Activated CD4-positive, alpha-beta T cell treated with anti-CD3 and anti-CD28 coated beads for 36 hours (primary cell): ENCODE measurements around the gene GHR. TPM values are rescaled to one million over a fixed set of nuclear protein-coding genes. Genes with fewer than 3 reads are reported as not detected.

Experiments used
- ATAC-seq: fragments of 200-7000 bp; cut with Tn5 transposase; one replicate; pipeline ENCODE4 v1.10.0; 2021; ENCODE audit warnings: mild to moderate bottlenecking, moderate library complexity
- CTCF ChIA-PET: fragments of 350-600 bp; sonication (Branson Sonifier 250); formaldehyde crosslinking; loops from one replicate; lab custom pipeline; 2021; ENCODE audit warnings: antibody characterized with exemption; lab: Charles Lee
- POLR2A ChIA-PET: fragments of 350-600 bp; sonication (Branson Sonifier 250); formaldehyde crosslinking; loops from one replicate; lab custom pipeline; 2021; ENCODE audit warnings: antibody characterized with exemption, inconsistent platforms; lab: Charles Lee
- DNase-seq: peaks from one replicate; pipeline ENCODE4 v3.0.0-alpha.2; 2020
- H3K27ac Mint-ChIP-seq: one replicate; pipeline ENCODE4 v1.8.0; 2021; ENCODE audit warnings: mixed read lengths
- H3K27me3 Mint-ChIP-seq: one replicate; pipeline ENCODE4 v1.8.0; 2021; ENCODE audit warnings: mixed read lengths
- H3K36me3 Mint-ChIP-seq: one replicate; pipeline ENCODE4 v1.8.0; 2021; ENCODE audit warnings: low read depth, mixed read lengths
- H3K4me1 Mint-ChIP-seq: one replicate; pipeline ENCODE4 v1.8.0; 2021; ENCODE audit warnings: mixed read lengths
- H3K4me3 Mint-ChIP-seq: one replicate; pipeline ENCODE4 v1.8.0; 2021; ENCODE audit warnings: mild to moderate bottlenecking, moderate library complexity, mixed read lengths
- H3K9me3 Mint-ChIP-seq: one replicate; pipeline ENCODE4 v1.8.0; 2021; ENCODE audit warnings: low read depth, mixed read lengths
- intact Hi-C, 2 experiments: fragments of 100-400 bp; cut with DNase I in 1 of 2; cut with micrococcal nuclease in 1 of 2; formaldehyde crosslinking; loops; one replicate each; pipeline versions ENCODE4 v1.14.2 to v1.15.1; 2022 to 2024; cut with DNase I, micrococcal nuclease
- total RNA-seq, 2 experiments: library from RNA; stranded (reverse); gene quantifications; one replicate each; pipeline ENCODE4 v1.2.3, GENCODE V29; 2021

GHR gene
- total RNA-seq, 2 experiments from 2014 or later: not detected

- intact Hi-C loops: no loop called here
- POLR2A ChIA-PET: interaction anchor here (0.6 kb wide), 1 partner anchor 550 kb away, joined by 5 read pairs; no protein-coding TSS in a partner anchor
Observed at GRCh38 chr5:42606464-42606869, 183.2 kb downstream of the GHR start.

GRCh38 chr5:42611437-42611836, 188.2 kb downstream of the GHR start:
- H3K27ac Mint-ChIP-seq: no peak overlapping the region
- H3K36me3 Mint-ChIP-seq: no peaks in the 10 kb centered on the region
- H3K4me1 Mint-ChIP-seq: no peaks in the 10 kb centered on the region
- POLR2A ChIA-PET: no interaction called here
- intact Hi-C loops: no loop called here
- no peaks in the 10 kb centered on the region for H3K9me3 Mint-ChIP-seq
- no peak overlapping the region for H3K4me3 Mint-ChIP-seq
- DNase-seq (no peak), ATAC-seq (no peak)
- CTCF ChIA-PET: no interaction called here
- peaks cover 21% of the 10 kb centered on the region for H3K27me3 Mint-ChIP-seq

More at GRCh38 chr5:42606464-42606869, 183.2 kb downstream of the GHR start:
- Mint-ChIP-seq H3K4me1 (no peaks in the 10 kb centered on the region), H3K27ac (no peak overlapping the region), H3K4me3 (no peak overlapping the region), H3K27me3 (peaks cover 20% of the 10 kb centered on the region), H3K9me3 (no peaks in the 10 kb centered on the region), H3K36me3 (no peaks in the 10 kb centered on the region)
- CTCF ChIA-PET: interaction anchor here (0.8 to 1.0 kb wide), 2 partner anchors 17 to 188 kb away, joined by 3 to 4 read pairs; no protein-coding TSS in a partner anchor
- ATAC-seq: no peak
- DNase-seq: no peak

GRCh38 chr5:42612750-42613366, 189.6 kb downstream of the GHR start:
- ChIA-PET POLR2A (no interaction called here), CTCF (no interaction called here)
- Mint-ChIP-seq H3K4me1 (no peaks in the 10 kb centered on the region), H3K27me3 (peaks cover 21% of the 10 kb centered on the region), H3K9me3 (no peaks in the 10 kb centered on the region), H3K27ac (no peak overlapping the region), H3K36me3 (no peaks in the 10 kb centered on the region), H3K4me3 (no peak overlapping the region)
- DNase-seq (no peak), ATAC-seq (no peak)
- intact Hi-C loops: no loop called here

GRCh38 chr5:42614509-42614908, 191.3 kb downstream of the GHR start:
- Mint-ChIP-seq H3K4me3 (no peak overlapping the region), H3K27me3 (peaks cover 21% of the 10 kb centered on the region), H3K9me3 (no peaks in the 10 kb centered on the region), H3K36me3 (no peaks in the 10 kb centered on the region), H3K27ac (no peak overlapping the region), H3K4me1 (no peaks in the 10 kb centered on the region)
- ChIA-PET POLR2A (no interaction called here), CTCF (no interaction called here)
- intact Hi-C loops: no loop called here
- DNase-seq (no peak), ATAC-seq (no peak)

GRCh38 chr5:42620579-42621216, 197.5 kb downstream of the GHR start:
- no peaks in the 10 kb centered on the region for H3K9me3 Mint-ChIP-seq
- ChIA-PET POLR2A (interaction anchor here (0.6 kb wide), 1 partner anchor 53 kb away, joined by 4 read pairs; no protein-coding TSS in a partner anchor), CTCF (no interaction called here)
- intact Hi-C loops: no loop called here
- H3K4me1 Mint-ChIP-seq: no peaks in the 10 kb centered on the region
- H3K27ac Mint-ChIP-seq: no peak overlapping the region
- DNase-seq: no peak
- H3K4me3 Mint-ChIP-seq: no peak overlapping the region
- H3K36me3 Mint-ChIP-seq: no peaks in the 10 kb centered on the region
- no peak for ATAC-seq
- peaks cover 17% of the 10 kb centered on the region for H3K27me3 Mint-ChIP-seq

GRCh38 chr5:42621242-42621641, 198.0 kb downstream of the GHR start:
- H3K4me1 Mint-ChIP-seq: no peaks in the 10 kb centered on the region
- intact Hi-C loops: no loop called here
- no peak overlapping the region for H3K4me3 Mint-ChIP-seq
- DNase-seq (no peak), ATAC-seq (no peak)
- H3K27me3 Mint-ChIP-seq: peaks cover 13% of the 10 kb centered on the region
- ChIA-PET CTCF (no interaction called here), POLR2A (interaction anchor here (0.6 kb wide), 1 partner anchor 52 kb away, joined by 4 read pairs; no protein-coding TSS in a partner anchor)
- no peaks in the 10 kb centered on the region for H3K36me3 Mint-ChIP-seq
- H3K27ac Mint-ChIP-seq: no peak overlapping the region
- no peaks in the 10 kb centered on the region for H3K9me3 Mint-ChIP-seq

- Mint-ChIP-seq H3K27me3 (peaks cover 10% of the 10 kb centered on the region), H3K4me3 (no peak overlapping the region), H3K9me3 (no peaks in the 10 kb centered on the region), H3K36me3 (no peaks in the 10 kb centered on the region), H3K4me1 (no peaks in the 10 kb centered on the region), H3K27ac (no peak overlapping the region)
- ATAC-seq (no peak), DNase-seq (no peak)
- ChIA-PET CTCF (interaction anchor here (0.7 kb wide), 1 partner anchor 554 kb away, joined by 3 read pairs; no protein-coding TSS in a partner anchor), POLR2A (no interaction called here)
- intact Hi-C loops: no loop called here
Observed at GRCh38 chr5:42621662-42622061, 198.4 kb downstream of the GHR start.

GRCh38 chr5:42624912-42625311, 201.7 kb downstream of the GHR start:
- no peak for DNase-seq
- no peaks in the 10 kb centered on the region for H3K36me3 Mint-ChIP-seq
- intact Hi-C loops: no loop called here
- ATAC-seq: no peak
- no peaks in the 10 kb centered on the region for H3K9me3 Mint-ChIP-seq
- no peaks in the 10 kb centered on the region for H3K27me3 Mint-ChIP-seq
- no peak overlapping the region for H3K27ac Mint-ChIP-seq
- POLR2A ChIA-PET: no interaction called here
- H3K4me3 Mint-ChIP-seq: no peak overlapping the region
- H3K4me1 Mint-ChIP-seq: no peaks in the 10 kb centered on the region
- CTCF ChIA-PET: no interaction called here

- Mint-ChIP-seq H3K4me3 (no peak overlapping the region), H3K27me3 (peaks cover 2% of the 10 kb centered on the region), H3K9me3 (no peaks in the 10 kb centered on the region), H3K27ac (no peak overlapping the region), H3K4me1 (no peaks in the 10 kb centered on the region), H3K36me3 (no peaks in the 10 kb centered on the region)
- ChIA-PET CTCF (no interaction called here), POLR2A (no interaction called here)
- intact Hi-C loops: no loop called here
- DNase-seq: no peak
- no peak for ATAC-seq
Observed at GRCh38 chr5:42626462-42626861, 203.2 kb downstream of the GHR start.

- DNase-seq (no peak), ATAC-seq (no peak)
- Mint-ChIP-seq H3K4me1 (no peaks in the 10 kb centered on the region), H3K27me3 (peaks cover 2% of the 10 kb centered on the region), H3K36me3 (no peaks in the 10 kb centered on the region), H3K4me3 (no peak overlapping the region), H3K9me3 (no peaks in the 10 kb centered on the region), H3K27ac (no peak overlapping the region)
- POLR2A ChIA-PET: no interaction called here
- CTCF ChIA-PET: no interaction called here
- intact Hi-C loops: no loop called here
Observed at GRCh38 chr5:42628821-42629220, 205.6 kb downstream of the GHR start.

- ChIA-PET CTCF (interaction anchor here (0.6 kb wide), 1 partner anchor 83 kb away, joined by 3 read pairs; no protein-coding TSS in a partner anchor), POLR2A (no interaction called here)
Observed at GRCh38 chr5:42629284-42629683, 206.0 kb downstream of the GHR start.

GRCh38 chr5:42631241-42631640, 208.0 kb downstream of the GHR start:
- intact Hi-C loops: no loop called here
- H3K27ac Mint-ChIP-seq: no peak overlapping the region
- CTCF ChIA-PET: interaction anchor here (1.1 kb wide), 1 partner anchor 21 kb away, joined by 3 read pairs; no protein-coding TSS in a partner anchor
- ATAC-seq (no peak), DNase-seq (no peak)
- peaks cover 2% of the 10 kb centered on the region for H3K27me3 Mint-ChIP-seq
- H3K4me1 Mint-ChIP-seq: no peaks in the 10 kb centered on the region
- no peak overlapping the region for H3K4me3 Mint-ChIP-seq
- POLR2A ChIA-PET: no interaction called here
- no peaks in the 10 kb centered on the region for H3K9me3 Mint-ChIP-seq
- H3K36me3 Mint-ChIP-seq: no peaks in the 10 kb centered on the region

More at GRCh38 chr5:42629284-42629683, 206.0 kb downstream of the GHR start:
- H3K9me3 Mint-ChIP-seq: no peaks in the 10 kb centered on the region
- DNase-seq: no peak
- no peaks in the 10 kb centered on the region for H3K36me3 Mint-ChIP-seq
- no peak for ATAC-seq
- peaks cover 2% of the 10 kb centered on the region for H3K27me3 Mint-ChIP-seq
- intact Hi-C loops: no loop called here
- no peak overlapping the region for H3K4me3 Mint-ChIP-seq
- no peak overlapping the region for H3K27ac Mint-ChIP-seq
- no peaks in the 10 kb centered on the region for H3K4me1 Mint-ChIP-seq
